CD4-positive, alpha-beta T cell treated with Interleukin-4 for 4 hours (primary cell): Measurements from ENCODE around the gene BCL2L2.

Source experiments
- DNase-seq: peaks from one replicate; pipeline ENCODE4 v3.0.0-alpha.2; 2020

Gene BCL2L2

GRCh38 chr14:23357261-23357660 is 50.6 kb downstream of the BCL2L2 start:
- no peak for DNase-seq

GRCh38 chr14:23358042-23358441 is 51.4 kb downstream of the BCL2L2 start:
- no peak for DNase-seq

- no peak for DNase-seq
These were observed 52.0 kb downstream of the BCL2L2 start for GRCh38 chr14:23358553-23359166.

- no peak for DNase-seq
These were observed 52.6 kb downstream of the BCL2L2 start for GRCh38 chr14:23359167-23359626.

GRCh38 chr14:23359722-23360447 is 53.3 kb downstream of the BCL2L2 start:
- no peak for DNase-seq

- no peak for DNase-seq
These were observed 53.9 kb downstream of the BCL2L2 start for GRCh38 chr14:23360496-23360895.

- no peak for DNase-seq
These were observed 54.7 kb downstream of the BCL2L2 start for GRCh38 chr14:23361320-23361719.
